HEK293 (cell line): ENCODE results near the gene SLPI.

Experiments used
- KLF16 ChIP-seq: fragments of 450-650 bp; formaldehyde crosslinking; IDR thresholded peaks from 2 replicates; pipeline ENCODE4 v1.5.1; 2017; ENCODE audit warnings: missing biosample characterization, missing genetic modification characterization
- SETDB1 ChIP-seq: IDR thresholded peaks from one replicate; pipeline ENCODE4 v1.6.1; 2017; ENCODE audit warnings: mild to moderate bottlenecking, low read length, moderate library complexity, mixed read lengths; ENCODE audit not compliant: insufficient read length
- SP2 ChIP-seq: fragments of 450-650 bp; formaldehyde crosslinking; IDR thresholded peaks from 2 replicates; pipeline ENCODE4 v1.5.1; 2016; ENCODE audit warnings: missing biosample characterization, missing genetic modification characterization
- SP7 ChIP-seq: fragments of 450-650 bp; formaldehyde crosslinking; IDR thresholded peaks from 2 replicates; pipeline ENCODE4 v1.5.1; 2016; ENCODE audit warnings: missing biosample characterization, missing genetic modification characterization
- TCF7L2 ChIP-seq: IDR thresholded peaks from 2 replicates; pipeline ENCODE4 v1.6.1; 2011; ENCODE audit warnings: low read depth, mild to moderate bottlenecking, inconsistent platforms, low read length, moderate library complexity, borderline replicate concordance
- ZNF138 ChIP-seq: fragments of 450-650 bp; formaldehyde crosslinking; IDR thresholded peaks from 2 replicates; pipeline ENCODE4 v1.5.1; 2016; ENCODE audit warnings: missing biosample characterization, missing genetic modification characterization, borderline replicate concordance
- ZSCAN30 ChIP-seq: fragments of 450-650 bp; IDR thresholded peaks from 2 replicates; pipeline ENCODE4 v1.5.1; 2018; ENCODE audit warnings: missing biosample characterization, mild to moderate bottlenecking, missing genetic modification characterization, moderate library complexity
- TF ChIP-seq, protein P1 (sequence below): fragments of 450-650 bp; formaldehyde crosslinking; IDR thresholded peaks from 2 replicates; pipeline ENCODE4 v1.5.1; 2016; ENCODE audit warnings: missing biosample characterization, missing genetic modification characterization
- TF ChIP-seq, protein P2 (sequence below): fragments of 450-650 bp; formaldehyde crosslinking; IDR thresholded peaks from 2 replicates; pipeline ENCODE4 v1.5.1; 2016; ENCODE audit warnings: missing biosample characterization, missing genetic modification characterization
- TF ChIP-seq, protein P3 (sequence below): fragments of 450-650 bp; formaldehyde crosslinking; optimal IDR thresholded peaks from 2 replicates; pipeline ENCODE3; 2016; ENCODE audit warnings: missing biosample characterization, mild to moderate bottlenecking, missing genetic modification characterization
- TF ChIP-seq, protein P4 (sequence below): fragments of 450-650 bp; formaldehyde crosslinking; IDR thresholded peaks from 2 replicates; pipeline ENCODE4 v1.5.1; 2016; ENCODE audit warnings: missing biosample characterization, missing genetic modification characterization

GRCh38 chr20:45251884-45252560 is 2.3 kb downstream of the SLPI start:
- TF ChIP-seq, protein P1, sequence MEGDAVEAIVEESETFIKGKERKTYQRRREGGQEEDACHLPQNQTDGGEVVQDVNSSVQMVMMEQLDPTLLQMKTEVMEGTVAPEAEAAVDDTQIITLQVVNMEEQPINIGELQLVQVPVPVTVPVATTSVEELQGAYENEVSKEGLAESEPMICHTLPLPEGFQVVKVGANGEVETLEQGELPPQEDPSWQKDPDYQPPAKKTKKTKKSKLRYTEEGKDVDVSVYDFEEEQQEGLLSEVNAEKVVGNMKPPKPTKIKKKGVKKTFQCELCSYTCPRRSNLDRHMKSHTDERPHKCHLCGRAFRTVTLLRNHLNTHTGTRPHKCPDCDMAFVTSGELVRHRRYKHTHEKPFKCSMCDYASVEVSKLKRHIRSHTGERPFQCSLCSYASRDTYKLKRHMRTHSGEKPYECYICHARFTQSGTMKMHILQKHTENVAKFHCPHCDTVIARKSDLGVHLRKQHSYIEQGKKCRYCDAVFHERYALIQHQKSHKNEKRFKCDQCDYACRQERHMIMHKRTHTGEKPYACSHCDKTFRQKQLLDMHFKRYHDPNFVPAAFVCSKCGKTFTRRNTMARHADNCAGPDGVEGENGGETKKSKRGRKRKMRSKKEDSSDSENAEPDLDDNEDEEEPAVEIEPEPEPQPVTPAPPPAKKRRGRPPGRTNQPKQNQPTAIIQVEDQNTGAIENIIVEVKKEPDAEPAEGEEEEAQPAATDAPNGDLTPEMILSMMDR (tag by site-specific recombination): no peak
- TF ChIP-seq ZNF138 (tag by site-specific recombination): no peak
- TF ChIP-seq ZSCAN30 (tag by site-specific recombination): no peak
- TF ChIP-seq SP7 (tag by site-specific recombination): no peak
- no peak for TF ChIP-seq SP2 (tag by site-specific recombination)
- TF ChIP-seq TCF7L2: no peak
- TF ChIP-seq, protein P2, sequence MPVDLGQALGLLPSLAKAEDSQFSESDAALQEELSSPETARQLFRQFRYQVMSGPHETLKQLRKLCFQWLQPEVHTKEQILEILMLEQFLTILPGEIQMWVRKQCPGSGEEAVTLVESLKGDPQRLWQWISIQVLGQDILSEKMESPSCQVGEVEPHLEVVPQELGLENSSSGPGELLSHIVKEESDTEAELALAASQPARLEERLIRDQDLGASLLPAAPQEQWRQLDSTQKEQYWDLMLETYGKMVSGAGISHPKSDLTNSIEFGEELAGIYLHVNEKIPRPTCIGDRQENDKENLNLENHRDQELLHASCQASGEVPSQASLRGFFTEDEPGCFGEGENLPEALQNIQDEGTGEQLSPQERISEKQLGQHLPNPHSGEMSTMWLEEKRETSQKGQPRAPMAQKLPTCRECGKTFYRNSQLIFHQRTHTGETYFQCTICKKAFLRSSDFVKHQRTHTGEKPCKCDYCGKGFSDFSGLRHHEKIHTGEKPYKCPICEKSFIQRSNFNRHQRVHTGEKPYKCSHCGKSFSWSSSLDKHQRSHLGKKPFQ: no peak
- TF ChIP-seq, protein P3, sequence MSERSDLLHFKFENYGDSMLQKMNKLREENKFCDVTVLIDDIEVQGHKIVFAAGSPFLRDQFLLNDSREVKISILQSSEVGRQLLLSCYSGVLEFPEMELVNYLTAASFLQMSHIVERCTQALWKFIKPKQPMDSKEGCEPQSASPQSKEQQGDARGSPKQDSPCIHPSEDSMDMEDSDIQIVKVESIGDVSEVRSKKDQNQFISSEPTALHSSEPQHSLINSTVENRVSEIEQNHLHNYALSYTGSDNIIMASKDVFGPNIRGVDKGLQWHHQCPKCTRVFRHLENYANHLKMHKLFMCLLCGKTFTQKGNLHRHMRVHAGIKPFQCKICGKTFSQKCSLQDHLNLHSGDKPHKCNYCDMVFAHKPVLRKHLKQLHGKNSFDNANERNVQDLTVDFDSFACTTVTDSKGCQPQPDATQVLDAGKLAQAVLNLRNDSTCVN (tag by site-specific recombination): no peak
- TF ChIP-seq SETDB1: no peak
- TF ChIP-seq KLF16 (tag by site-specific recombination): no peak
- TF ChIP-seq, protein P4, sequence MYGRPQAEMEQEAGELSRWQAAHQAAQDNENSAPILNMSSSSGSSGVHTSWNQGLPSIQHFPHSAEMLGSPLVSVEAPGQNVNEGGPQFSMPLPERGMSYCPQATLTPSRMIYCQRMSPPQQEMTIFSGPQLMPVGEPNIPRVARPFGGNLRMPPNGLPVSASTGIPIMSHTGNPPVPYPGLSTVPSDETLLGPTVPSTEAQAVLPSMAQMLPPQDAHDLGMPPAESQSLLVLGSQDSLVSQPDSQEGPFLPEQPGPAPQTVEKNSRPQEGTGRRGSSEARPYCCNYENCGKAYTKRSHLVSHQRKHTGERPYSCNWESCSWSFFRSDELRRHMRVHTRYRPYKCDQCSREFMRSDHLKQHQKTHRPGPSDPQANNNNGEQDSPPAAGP: no peak
